Neural cell (in vitro differentiated cells): ENCODE measurements around the gene NTRK1. TPM values are rescaled to one million over a fixed set of nuclear protein-coding genes. Genes with fewer than 3 reads are reported as not detected.

ENCODE experiments used
- H2AFZ ChIP-seq: fragments of 200-600, 300-800 bp; sonication (generic), shearing (Covaris generic); 2 replicates; pipeline ENCODE4 v1.6.0; 2014; ENCODE audit warnings: low read depth, mild to moderate bottlenecking, antibody characterized with exemption, low read length, moderate library complexity
- H3F3A ChIP-seq: fragments of 200-600 bp; shearing (Covaris generic); 2 replicates; pipeline ENCODE4 v1.6.1; 2016; ENCODE audit warnings: mild to moderate bottlenecking, moderate library complexity, mixed read lengths, antibody characterized with exemption, low read length; ENCODE audit not compliant: insufficient read depth, poor library complexity, severe bottlenecking
- H3K27ac ChIP-seq: fragments of 200-600, 300-800 bp; sonication (generic), shearing (Covaris generic); 2 replicates; pipeline ENCODE4 v1.5.1; 2014; ENCODE audit warnings: mild to moderate bottlenecking, low read length, moderate library complexity
- H3K27me3 ChIP-seq: fragments of 300-800, 200-600 bp; sonication (generic), shearing (Covaris generic); 2 replicates; pipeline ENCODE4 v1.6.0; 2014; ENCODE audit warnings: mild to moderate bottlenecking, low read depth, low read length, moderate library complexity; ENCODE audit not compliant: insufficient read depth
- H3K36me3 ChIP-seq: fragments of 300-800, 200-600 bp; sonication (generic), shearing (Covaris generic); 2 replicates; pipeline ENCODE4 v1.5.1; 2014; ENCODE audit warnings: mild to moderate bottlenecking, antibody characterized with exemption, low read length, moderate library complexity; ENCODE audit not compliant: insufficient read depth
- H3K4me2 ChIP-seq: fragments of 300-800, 200-600 bp; sonication (generic), shearing (Covaris generic); 2 replicates; pipeline ENCODE4 v1.6.0; 2014; ENCODE audit warnings: mild to moderate bottlenecking, low read length
- H3K4me3 ChIP-seq: fragments of 300-800, 200-600 bp; sonication (generic), shearing (Covaris generic); 2 replicates; pipeline ENCODE4 v1.5.1; 2014; ENCODE audit warnings: mild to moderate bottlenecking, low read length, moderate library complexity
- H3K79me2 ChIP-seq: fragments of 200-600 bp; shearing (Covaris generic); replicated peaks from 2 replicates; pipeline ENCODE4 v1.6.0; 2014; ENCODE audit warnings: mild to moderate bottlenecking, low read length, moderate library complexity; ENCODE audit not compliant: insufficient read depth
- H3K9ac ChIP-seq: fragments of 300-800, 200-600 bp; sonication (generic), shearing (Covaris generic); 2 replicates; pipeline ENCODE4 v1.6.1; 2016; ENCODE audit warnings: mild to moderate bottlenecking, low read length, mixed read lengths
- H3K9me2 ChIP-seq: fragments of 200-600 bp; shearing (Covaris generic); 2 replicates; pipeline ENCODE4 v1.6.1; 2016; ENCODE audit warnings: mild to moderate bottlenecking, low read length, mixed read lengths; ENCODE audit not compliant: insufficient read depth
- H3K9me3 ChIP-seq: fragments of 200-600, 300-800 bp; sonication (generic), shearing (Covaris generic); 2 replicates; pipeline ENCODE4 v1.6.1; 2016; ENCODE audit warnings: mild to moderate bottlenecking, mixed run types, low read length, moderate library complexity, mixed read lengths
- H4K20me1 ChIP-seq: fragments of 200-600 bp; shearing (Covaris generic); 2 replicates; pipeline ENCODE4 v1.6.1; 2016; ENCODE audit warnings: mild to moderate bottlenecking, mixed run types; ENCODE audit not compliant: insufficient read depth
- CTCF ChIP-seq: fragments of 450-650 bp; IDR thresholded peaks from 2 replicates; pipeline ENCODE4 v1.5.1; 2014; ENCODE audit warnings: antibody characterized with exemption, mild to moderate bottlenecking, moderate library complexity; ENCODE audit not compliant: poor library complexity, severe bottlenecking
- EP300 ChIP-seq: fragments of 450-650 bp; conservative IDR thresholded peaks from 2 replicates; pipeline ENCODE4 v1.6.1; 2014; ENCODE audit warnings: antibody characterized with exemption, mild to moderate bottlenecking, moderate library complexity; ENCODE audit not compliant: poor library complexity, severe bottlenecking
- EZH2 ChIP-seq: fragments of 200-600, 300-800 bp; shearing (Covaris generic), sonication (generic); IDR thresholded peaks from 2 replicates; pipeline ENCODE4 v1.6.1; 2014; ENCODE audit warnings: antibody characterized with exemption, low read length, borderline replicate concordance, mild to moderate bottlenecking; ENCODE audit not compliant: insufficient read depth, poor library complexity, severe bottlenecking
- MXI1 ChIP-seq: fragments of 450-650 bp; conservative IDR thresholded peaks from 2 replicates; pipeline ENCODE4 v1.6.1; 2014; ENCODE audit warnings: antibody characterized with exemption, mild to moderate bottlenecking; ENCODE audit not compliant: poor library complexity, severe bottlenecking
- POLR2AphosphoS5 ChIP-seq: IDR thresholded peaks from 2 replicates; pipeline ENCODE4 v1.6.1; 2012
- RAD21 ChIP-seq: fragments of 450-650 bp; conservative IDR thresholded peaks from 2 replicates; pipeline ENCODE4 v1.6.1; 2014; ENCODE audit warnings: antibody characterized with exemption, mild to moderate bottlenecking, moderate library complexity
- REST ChIP-seq: IDR thresholded peaks from 2 replicates; pipeline ENCODE4 v1.6.1; 2012; ENCODE audit warnings: borderline replicate concordance
- SMC3 ChIP-seq: fragments of 450-650 bp; conservative IDR thresholded peaks from 2 replicates; pipeline ENCODE4 v1.6.1; 2014; ENCODE audit warnings: antibody characterized with exemption, mild to moderate bottlenecking, moderate library complexity; ENCODE audit not compliant: poor library complexity
- TAF1 ChIP-seq: IDR thresholded peaks from 2 replicates; pipeline ENCODE4 v1.6.1; 2012; ENCODE audit warnings: low read depth
- polyA plus RNA-seq: library from polyadenylated mRNA; depleted of rRNA; stranded (reverse); fragments of >200 nt; gene quantifications from 2 replicates; pipeline ENCODE4 v1.2.3, GENCODE V29; 2014

Gene NTRK1
- polyA plus RNA-seq, 1 donor from 2014 or later = 4.9 TPM

- Histone ChIP-seq H3F3A (no peaks in the 10 kb centered on the region), H3K36me3 (no peaks in the 10 kb centered on the region), H3K4me3 (no peak overlapping the region), H3K9me3 (no peaks in the 10 kb centered on the region), H3K27ac (no peak overlapping the region), H2AFZ (no peak overlapping the region), H4K20me1 (no peaks in the 10 kb centered on the region), H3K4me2 (no peak overlapping the region), H3K79me2 (no peaks in the 10 kb centered on the region), H3K27me3 (peaks cover 7% of the 10 kb centered on the region), H3K9me2 (no peaks in the 10 kb centered on the region), H3K9ac (no peak overlapping the region)
- TF ChIP-seq SMC3 (no peak), REST (no peak), EZH2 (no peak), MXI1 (no peak), EP300 (no peak), POLR2AphosphoS5 (no peak), RAD21 (no peak), CTCF (no peak), TAF1 (no peak)
These were observed 53.2 kb downstream of the NTRK1 start for GRCh38 chr1:156913809-156914387.

GRCh38 chr1:156914440-156914856 lies 53.8 kb downstream of the NTRK1 start:
- Histone ChIP-seq H3K36me3 (no peaks in the 10 kb centered on the region), H3K79me2 (no peaks in the 10 kb centered on the region), H3K27me3 (peaks cover 9% of the 10 kb centered on the region), H3K9me3 (no peaks in the 10 kb centered on the region), H2AFZ (no peak overlapping the region), H4K20me1 (no peaks in the 10 kb centered on the region), H3K9ac (no peak overlapping the region), H3K9me2 (no peaks in the 10 kb centered on the region), H3K27ac (no peak overlapping the region), H3F3A (no peaks in the 10 kb centered on the region), H3K4me2 (no peak overlapping the region), H3K4me3 (no peak overlapping the region)
- TF ChIP-seq SMC3 (no peak), POLR2AphosphoS5 (no peak), EZH2 (no peak), RAD21 (no peak), MXI1 (no peak), CTCF (no peak), TAF1 (no peak), REST (no peak), EP300 (no peak)
